Activated CD8-positive, alpha-beta memory T cell treated with anti-CD3 and anti-CD28 coated beads for 36 hours (primary cell): ENCODE measurements around the gene VRTN. TPM values are rescaled to one million over a fixed set of nuclear protein-coding genes. Genes with fewer than 3 reads are reported as not detected.
"Not testable (repeated sequence)": the region's sequence is repeated elsewhere in the genome, so short reads cannot be mapped to it uniquely, and the experiment has no call there.

Experiments used
- CTCF ChIA-PET: fragments of 350-600 bp; sonication (Branson Sonifier 250); formaldehyde crosslinking; loops from one replicate; lab custom pipeline; 2021; ENCODE audit warnings: antibody characterized with exemption; lab: Charles Lee
- POLR2A ChIA-PET: fragments of 350-600 bp; sonication (Branson Sonifier 250); formaldehyde crosslinking; loops from one replicate; lab custom pipeline; 2021; ENCODE audit warnings: antibody characterized with exemption; lab: Charles Lee
- total RNA-seq, 2 experiments: library from RNA; stranded (reverse); gene quantifications; one replicate each; pipeline ENCODE4 v1.2.3, GENCODE V29; 2021

Gene VRTN
- total RNA-seq, 2 experiments from 2014 or later: not detected

GRCh38 chr14:74347795-74348100, 523 bp upstream of the VRTN start:
- CTCF ChIA-PET: interaction anchor here (0.8 kb wide), 1 partner anchor 13 kb away, joined by 3 read pairs; no protein-coding TSS in a partner anchor
- POLR2A ChIA-PET: no interaction called here

DNA sequence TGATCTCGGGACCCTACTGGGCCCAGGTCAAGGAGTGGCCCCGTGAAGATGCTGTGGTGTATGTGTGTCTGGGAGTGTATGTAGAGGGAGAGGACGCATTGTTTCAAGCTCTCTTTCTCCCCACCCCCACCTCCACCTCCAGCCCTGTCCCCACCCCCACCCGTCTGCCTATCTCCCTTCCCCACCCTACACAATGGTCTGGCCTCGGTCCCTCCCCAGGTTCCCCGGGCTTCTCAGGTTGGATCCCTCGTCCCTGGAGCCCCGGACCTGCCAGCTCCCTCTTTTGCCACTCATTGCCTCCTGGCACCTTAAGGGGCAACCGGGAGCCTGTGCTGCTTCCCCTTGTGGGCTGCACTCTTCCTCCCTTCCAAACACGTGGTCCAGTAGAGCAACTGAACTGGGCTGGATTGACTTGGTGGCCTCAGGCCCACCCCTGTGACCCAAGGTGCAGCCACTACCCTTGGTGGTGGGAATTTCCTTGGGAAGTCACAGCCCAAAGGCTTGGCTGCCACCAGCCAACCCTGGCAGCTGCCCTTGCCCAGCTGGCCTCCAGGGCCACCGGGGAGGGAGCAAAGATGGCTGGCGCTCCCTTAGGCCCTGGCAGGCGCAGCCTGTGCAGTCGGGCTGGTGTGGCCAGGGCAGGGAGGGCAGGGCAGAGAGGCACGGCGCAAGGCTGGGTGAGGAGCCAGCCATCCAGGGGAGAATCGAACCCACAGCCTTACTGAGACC, 628 bp downstream of the VRTN start:
- POLR2A ChIA-PET: no interaction called here
- CTCF ChIA-PET: interaction anchor here (0.8 kb wide), 1 partner anchor 14 kb away, joined by 3 read pairs; no protein-coding TSS in a partner anchor

GRCh38 chr14:74349757-74350156, 1.5 kb downstream of the VRTN start:
- CTCF ChIA-PET: no interaction called here
- POLR2A ChIA-PET: no interaction called here

GRCh38 chr14:74350211-74350927, 2.1 kb downstream of the VRTN start:
- ChIA-PET CTCF (no interaction called here), POLR2A (no interaction called here)

GRCh38 chr14:74350928-74351323, 2.7 kb downstream of the VRTN start:
- ChIA-PET POLR2A (no interaction called here), CTCF (no interaction called here)

GRCh38 chr14:74356892-74357575, 8.8 kb downstream of the VRTN start:
- POLR2A ChIA-PET: no interaction called here
- CTCF ChIA-PET: no interaction called here

GRCh38 chr14:74357585-74357984, 9.3 kb downstream of the VRTN start:
- POLR2A ChIA-PET: no interaction called here
- CTCF ChIA-PET: no interaction called here

GRCh38 chr14:74358176-74358829, 10.0 kb downstream of the VRTN start:
- ChIA-PET POLR2A (no interaction called here), CTCF (no interaction called here)

- CTCF ChIA-PET: interaction anchor here (1.6 kb wide), 1 partner anchor 130 kb away, joined by 3 read pairs; no protein-coding TSS in a partner anchor
- POLR2A ChIA-PET: no interaction called here
Observed at GRCh38 chr14:74360163-74360562, 11.9 kb downstream of the VRTN start.

- ChIA-PET POLR2A (no interaction called here), CTCF (interaction anchor here (0.7 kb wide), 1 partner anchor 447 kb away, joined by 3 read pairs; no protein-coding TSS in a partner anchor)
Observed at GRCh38 chr14:74362361-74362915, 14.2 kb downstream of the VRTN start.

GRCh38 chr14:74364271-74364880, 16.1 kb downstream of the VRTN start:
- CTCF ChIA-PET: interaction anchor here (1.3 kb wide), 1 partner anchor 126 kb away, joined by 3 read pairs; no protein-coding TSS in a partner anchor
- POLR2A ChIA-PET: no interaction called here

DNA sequence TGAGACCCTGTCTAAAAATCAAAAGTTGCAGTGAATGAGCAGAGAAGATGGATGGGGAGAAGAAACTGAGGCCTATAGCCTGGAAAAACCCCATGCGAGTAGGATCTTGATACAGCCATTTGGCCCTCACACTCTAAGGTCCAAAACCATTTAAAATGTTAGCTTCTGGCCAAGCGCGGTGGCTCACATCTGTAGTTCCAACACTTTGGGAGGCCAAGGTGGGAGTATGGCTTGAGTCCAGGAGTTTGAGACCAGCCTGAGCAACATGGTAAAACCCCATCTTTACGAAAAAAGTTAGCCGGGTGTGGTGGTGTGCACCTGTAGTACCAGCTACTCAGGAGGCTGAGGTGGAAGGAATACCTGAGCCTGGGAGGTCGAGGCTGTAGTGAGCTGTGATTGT, 19.8 kb downstream of the VRTN start:
- ChIA-PET POLR2A (no interaction called here), CTCF (interaction anchor here (0.6 kb wide), 1 partner anchor 13 kb away, joined by 4 read pairs; no protein-coding TSS in a partner anchor)

- ChIA-PET POLR2A (no interaction called here), CTCF (interaction anchor here (0.6 kb wide), 1 partner anchor 13 kb away, joined by 4 read pairs; no protein-coding TSS in a partner anchor)
Observed at GRCh38 chr14:74368441-74368840, 20.2 kb downstream of the VRTN start.

- POLR2A ChIA-PET: no interaction called here
Observed at GRCh38 chr14:74377976-74378690, 29.9 kb downstream of the VRTN start.

DNA sequence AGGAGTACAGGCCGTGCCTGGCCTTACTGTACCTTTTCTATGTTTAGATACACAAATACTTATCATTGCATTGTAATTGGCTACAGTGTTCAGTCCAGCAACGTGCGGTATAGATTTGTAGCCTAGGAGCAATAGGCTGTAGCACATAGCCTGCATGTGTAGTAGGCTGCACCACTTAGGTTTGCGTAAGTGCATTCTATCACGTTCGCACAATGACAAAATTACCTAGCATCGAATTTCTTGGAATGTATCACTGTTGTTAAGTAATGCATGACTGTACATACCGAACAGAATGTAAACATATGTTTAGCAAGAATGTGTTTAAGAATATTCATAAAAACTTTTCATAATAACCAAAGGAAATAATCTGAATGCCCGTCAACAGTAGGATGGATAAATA, 31.9 kb downstream of the VRTN start:
- POLR2A ChIA-PET: no interaction called here
- CTCF ChIA-PET: no interaction called here

More at GRCh38 chr14:74377976-74378690, 29.9 kb downstream of the VRTN start:
- CTCF ChIA-PET: no interaction called here

- POLR2A ChIA-PET: no interaction called here
- CTCF ChIA-PET: no interaction called here
Observed at GRCh38 chr14:74380845-74381244, 32.6 kb downstream of the VRTN start.

DNA sequence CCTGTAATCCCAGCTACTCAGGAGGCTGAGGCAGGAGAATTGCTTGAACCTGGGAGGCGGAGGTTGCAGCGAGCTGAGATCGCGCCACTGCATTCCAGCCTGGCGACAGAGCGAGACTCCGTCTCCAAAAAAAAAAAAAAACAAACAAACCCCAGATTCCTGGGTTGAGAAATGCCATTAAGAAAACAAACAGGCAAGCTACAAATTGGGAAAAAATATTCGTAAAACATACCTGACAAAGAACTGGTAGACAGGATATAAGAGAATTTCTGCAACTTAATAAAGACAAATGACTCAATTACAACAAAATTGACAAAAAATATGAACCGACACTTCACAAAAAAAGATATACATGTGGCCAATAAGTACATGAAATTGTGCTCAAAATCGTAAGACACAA, 33.3 kb downstream of the VRTN start:
- POLR2A ChIA-PET, CTCF ChIA-PET: not testable (repeated sequence)

GRCh38 chr14:74382231-74382630, 34.0 kb downstream of the VRTN start:
- CTCF ChIA-PET: no interaction called here
- POLR2A ChIA-PET: no interaction called here
